Activated T-helper 17 cell treated with anti-CD3 and anti-CD28 coated beads, Interleukin-2, amount 50 U/mL, for 72 hours (primary cell): Measurements from ENCODE around the gene ALPK3. TPM values are rescaled to one million over a fixed set of nuclear protein-coding genes. Genes with fewer than 3 reads are reported as not detected.

ENCODE experiments used
- ATAC-seq: fragments of 150-1000 bp; cut with Tn5 transposase; replicated peaks from 2 replicates; pipeline ENCODE4 v1.10.0; 2021; ENCODE audit warnings: mild to moderate bottlenecking, moderate library complexity
- H3K27ac Mint-ChIP-seq: one replicate; pipeline ENCODE4 v1.8.0; 2022; ENCODE audit warnings: mixed read lengths
- H3K27me3 Mint-ChIP-seq: one replicate; pipeline ENCODE4 v1.8.0; 2022; ENCODE audit warnings: mixed read lengths
- H3K36me3 Mint-ChIP-seq: one replicate; pipeline ENCODE4 v1.8.0; 2022; ENCODE audit warnings: low read depth, mild to moderate bottlenecking, mixed read lengths
- H3K4me1 Mint-ChIP-seq: one replicate; pipeline ENCODE4 v1.8.0; 2022; ENCODE audit warnings: mixed read lengths
- H3K4me3 Mint-ChIP-seq: one replicate; pipeline ENCODE4 v1.8.0; 2022; ENCODE audit warnings: mild to moderate bottlenecking, mixed read lengths
- H3K9me3 Mint-ChIP-seq: one replicate; pipeline ENCODE4 v1.8.0; 2022; ENCODE audit warnings: mixed read lengths
- total RNA-seq, 2 donors: library from RNA; stranded (reverse); gene quantifications; one replicate each; pipeline ENCODE4 v1.2.3, GENCODE V29; 2022

ALPK3 gene
- total RNA-seq, 2 donors from 2014 or later: 0.29 to 1.1 TPM

GRCh38 chr15:84908564-84908963 lies 91.4 kb downstream of the ALPK3 start:
- H3K27ac Mint-ChIP-seq: no peak overlapping the region
- ATAC-seq: no peak
- no peaks in the 10 kb centered on the region for H3K27me3 Mint-ChIP-seq
- H3K36me3 Mint-ChIP-seq: no peaks in the 10 kb centered on the region
- no peak overlapping the region for H3K4me3 Mint-ChIP-seq
- no peaks in the 10 kb centered on the region for H3K9me3 Mint-ChIP-seq
- H3K4me1 Mint-ChIP-seq: peaks cover 7% of the 10 kb centered on the region

- Mint-ChIP-seq H3K9me3 (no peaks in the 10 kb centered on the region), H3K27ac (peak overlapping the region; percentile 25), H3K4me3 (no peak overlapping the region), H3K4me1 (peaks cover 7% of the 10 kb centered on the region), H3K27me3 (no peaks in the 10 kb centered on the region), H3K36me3 (no peaks in the 10 kb centered on the region)
- no peak for ATAC-seq
Measured at GRCh38 chr15:84909029-84909428, 91.9 kb downstream of the ALPK3 start.

- no peak overlapping the region for H3K4me3 Mint-ChIP-seq
- H3K36me3 Mint-ChIP-seq: peaks cover 2% of the 10 kb centered on the region
- ATAC-seq: no peak
- peaks cover 9% of the 10 kb centered on the region for H3K4me1 Mint-ChIP-seq
- peak overlapping the region; percentile 25 for H3K27ac Mint-ChIP-seq
- H3K27me3 Mint-ChIP-seq: peaks cover 1% of the 10 kb centered on the region
- H3K9me3 Mint-ChIP-seq: no peaks in the 10 kb centered on the region
Measured at GRCh38 chr15:84909782-84910181, 92.6 kb downstream of the ALPK3 start.

- Mint-ChIP-seq H3K27me3 (peaks cover 8% of the 10 kb centered on the region), H3K4me1 (peaks cover 11% of the 10 kb centered on the region), H3K9me3 (no peaks in the 10 kb centered on the region), H3K27ac (no peak overlapping the region), H3K36me3 (peaks cover 5% of the 10 kb centered on the region), H3K4me3 (no peak overlapping the region)
- ATAC-seq: no peak
Measured at GRCh38 chr15:84910928-84911623, 93.9 kb downstream of the ALPK3 start.

- peaks cover 11% of the 10 kb centered on the region for H3K4me1 Mint-ChIP-seq
- peak overlapping the region; percentile 65 for H3K27ac Mint-ChIP-seq
- H3K9me3 Mint-ChIP-seq: no peaks in the 10 kb centered on the region
- peaks cover 5% of the 10 kb centered on the region for H3K36me3 Mint-ChIP-seq
- H3K4me3 Mint-ChIP-seq: peak overlapping the region; percentile 10
- peak; percentile 31 for ATAC-seq
- H3K27me3 Mint-ChIP-seq: peaks cover 8% of the 10 kb centered on the region
Measured at GRCh38 chr15:84911879-84912660, 94.9 kb downstream of the ALPK3 start.

- Mint-ChIP-seq H3K4me3 (no peak overlapping the region), H3K27ac (no peak overlapping the region), H3K27me3 (peaks cover 8% of the 10 kb centered on the region), H3K9me3 (no peaks in the 10 kb centered on the region), H3K4me1 (peaks cover 11% of the 10 kb centered on the region), H3K36me3 (peaks cover 5% of the 10 kb centered on the region)
- no peak for ATAC-seq
Measured at GRCh38 chr15:84913360-84913723, 96.2 kb downstream of the ALPK3 start.

- peak overlapping the region; percentile 76 for H3K4me3 Mint-ChIP-seq
Measured at GRCh38 chr15:84914351-84914750, 97.2 kb downstream of the ALPK3 start.

GRCh38 chr15:84914909-84915605 lies 97.9 kb downstream of the ALPK3 start:
- Mint-ChIP-seq H3K27ac (peak overlapping the region; percentile 92), H3K4me1 (peaks cover 11% of the 10 kb centered on the region), H3K36me3 (peaks cover 5% of the 10 kb centered on the region), H3K27me3 (peaks cover 8% of the 10 kb centered on the region), H3K4me3 (peak overlapping the region; percentile 76), H3K9me3 (no peaks in the 10 kb centered on the region)
- ATAC-seq: peak; percentile 96

More at GRCh38 chr15:84914351-84914750, 97.2 kb downstream of the ALPK3 start:
- Mint-ChIP-seq H3K27ac (peak overlapping the region; percentile 92), H3K27me3 (peaks cover 8% of the 10 kb centered on the region), H3K4me1 (peaks cover 11% of the 10 kb centered on the region), H3K36me3 (peaks cover 5% of the 10 kb centered on the region), H3K9me3 (no peaks in the 10 kb centered on the region)
- no peak for ATAC-seq

GRCh38 chr15:84915606-84915958 lies 98.4 kb downstream of the ALPK3 start:
- Mint-ChIP-seq H3K4me3 (peak overlapping the region; percentile 76), H3K27ac (no peak overlapping the region)
- peak; percentile 14 for ATAC-seq

GRCh38 chr15:84917452-84917851 lies 100.3 kb downstream of the ALPK3 start:
- H3K4me1 Mint-ChIP-seq: peaks cover 8% of the 10 kb centered on the region
- H3K27me3 Mint-ChIP-seq: peaks cover 8% of the 10 kb centered on the region
- no peaks in the 10 kb centered on the region for H3K9me3 Mint-ChIP-seq
- ATAC-seq: no peak
- no peak overlapping the region for H3K4me3 Mint-ChIP-seq
- H3K36me3 Mint-ChIP-seq: peaks cover 5% of the 10 kb centered on the region
- peak overlapping the region; percentile 10 for H3K27ac Mint-ChIP-seq

More at GRCh38 chr15:84915606-84915958, 98.4 kb downstream of the ALPK3 start:
- no peaks in the 10 kb centered on the region for H3K9me3 Mint-ChIP-seq
- peaks cover 8% of the 10 kb centered on the region for H3K27me3 Mint-ChIP-seq
- H3K4me1 Mint-ChIP-seq: peaks cover 11% of the 10 kb centered on the region
- H3K36me3 Mint-ChIP-seq: peaks cover 5% of the 10 kb centered on the region

- H3K4me1 Mint-ChIP-seq: peaks cover 5% of the 10 kb centered on the region
- no peak overlapping the region for H3K4me3 Mint-ChIP-seq
- H3K36me3 Mint-ChIP-seq: peaks cover 5% of the 10 kb centered on the region
- H3K9me3 Mint-ChIP-seq: no peaks in the 10 kb centered on the region
- H3K27me3 Mint-ChIP-seq: peaks cover 8% of the 10 kb centered on the region
- peak overlapping the region; percentile 64 for H3K27ac Mint-ChIP-seq
- no peak for ATAC-seq
Measured at GRCh38 chr15:84919106-84919667, 102.0 kb downstream of the ALPK3 start.

GRCh38 chr15:84921121-84921520 lies 104.0 kb downstream of the ALPK3 start:
- Mint-ChIP-seq H3K4me1 (no peaks in the 10 kb centered on the region), H3K27me3 (no peaks in the 10 kb centered on the region), H3K36me3 (no peaks in the 10 kb centered on the region), H3K4me3 (no peak overlapping the region), H3K27ac (peak overlapping the region; percentile 1), H3K9me3 (no peaks in the 10 kb centered on the region)
- ATAC-seq: no peak

- H3K9me3 Mint-ChIP-seq: no peaks in the 10 kb centered on the region
- no peak overlapping the region for H3K27ac Mint-ChIP-seq
- ATAC-seq: no peak
- no peak overlapping the region for H3K4me3 Mint-ChIP-seq
- H3K27me3 Mint-ChIP-seq: no peaks in the 10 kb centered on the region
- no peaks in the 10 kb centered on the region for H3K36me3 Mint-ChIP-seq
- no peaks in the 10 kb centered on the region for H3K4me1 Mint-ChIP-seq
Measured at GRCh38 chr15:84922530-84922929, 105.4 kb downstream of the ALPK3 start.
